Measurements from ENCODE around the gene SUFU. TPM values are rescaled to one million over a fixed set of nuclear protein-coding genes. Genes with fewer than 3 reads are reported as not detected.

Gene SUFU
- total RNA-seq, 2 experiments from 2014 or later, result 8.5 to 8.8 TPM

GRCh38 chr10:102678842-102679289 is 175.1 kb downstream of the SUFU start:
- no peak overlapping the region for H3K27ac Mint-ChIP-seq
- H3K27me3 Mint-ChIP-seq, result no peaks in the 10 kb centered on the region
- CTCF ChIA-PET, result interaction anchor here (0.9 to 3.5 kb wide), 4 partner anchors 8 to 35 kb away, joined by 3 to 17 read pairs (median 3); partner anchors contain the start of genes ARL3 and SFXN2
- no peak overlapping the region for H3K4me3 Mint-ChIP-seq
- peak; percentile 25 for TF ChIP-seq CTCF (IDR thresholded peaks at IDR 0.05)
- POLR2A ChIA-PET, result interaction anchor here (0.6 to 1.2 kb wide), 2 partner anchors 22 to 514 kb away, joined by 3 read pairs; no protein-coding TSS in a partner anchor
- H3K9me3 Mint-ChIP-seq, result no peaks in the 10 kb centered on the region
- intact Hi-C loops (cut with micrococcal nuclease), result loop anchor here (5.0 kb wide), 1 partner anchor 33 kb away; the partner anchor contains the start of genes ARL3 and SFXN2
- H3K36me3 Mint-ChIP-seq (ENCODE audit: low read depth), result peaks cover 6% of the 10 kb centered on the region
- peaks cover 48% of the 10 kb centered on the region for H3K4me1 Mint-ChIP-seq (ENCODE audit: low read depth)
- no peak for ATAC-seq
- peak; percentile 42 for DNase-seq

GRCh38 chr10:102679596-102679995 is 175.8 kb downstream of the SUFU start:
- ChIA-PET POLR2A (interaction anchor here (1.2 kb wide), 1 partner anchor 23 kb away, joined by 3 read pairs; no protein-coding TSS in a partner anchor), CTCF (interaction anchor here (0.9 to 3.5 kb wide), 4 partner anchors 8 to 34 kb away, joined by 3 to 17 read pairs (median 3); no protein-coding TSS in a partner anchor)
- H3K4me1 Mint-ChIP-seq (ENCODE audit: low read depth), result peaks cover 41% of the 10 kb centered on the region
- no peak overlapping the region for H3K4me3 Mint-ChIP-seq
- H3K27me3 Mint-ChIP-seq, result no peaks in the 10 kb centered on the region
- DNase-seq (no peak), ATAC-seq (no peak)
- intact Hi-C loops (cut with micrococcal nuclease), result loop anchor here (5.0 kb wide), 1 partner anchor 33 kb away; the partner anchor contains the start of genes ARL3 and SFXN2
- H3K36me3 Mint-ChIP-seq (ENCODE audit: low read depth), result peaks cover 7% of the 10 kb centered on the region
- no peak overlapping the region for H3K27ac Mint-ChIP-seq
- no peak for TF ChIP-seq CTCF (IDR thresholded peaks at IDR 0.05)
- H3K9me3 Mint-ChIP-seq, result no peaks in the 10 kb centered on the region

- peak overlapping the region; percentile 6 for H3K27ac Mint-ChIP-seq
- H3K4me1 Mint-ChIP-seq (ENCODE audit: low read depth), result peaks cover 21% of the 10 kb centered on the region
- H3K27me3 Mint-ChIP-seq, result no peaks in the 10 kb centered on the region
- POLR2A ChIA-PET, result no interaction called here
- no peak for TF ChIP-seq CTCF (IDR thresholded peaks at IDR 0.05)
- H3K9me3 Mint-ChIP-seq, result no peaks in the 10 kb centered on the region
- ATAC-seq (peak; percentile 57), DNase-seq (no peak)
- intact Hi-C loops (cut with micrococcal nuclease), result no loop called here
- H3K4me3 Mint-ChIP-seq, result no peak overlapping the region
- CTCF ChIA-PET, result interaction anchor here (1.7 kb wide), 1 partner anchor 32 kb away, joined by 4 read pairs; the partner anchor contains the start of genes ARL3 and SFXN2
- peaks cover 11% of the 10 kb centered on the region for H3K36me3 Mint-ChIP-seq (ENCODE audit: low read depth)
These were observed 177.9 kb downstream of the SUFU start for GRCh38 chr10:102681696-102682095.

GRCh38 chr10:102682416-102682815 is 178.6 kb downstream of the SUFU start:
- POLR2A ChIA-PET, result no interaction called here
- CTCF ChIA-PET, result interaction anchor here (1.7 kb wide), 1 partner anchor 31 kb away, joined by 4 read pairs; the partner anchor contains the start of genes ARL3 and SFXN2

More at GRCh38 chr10:102682416-102682815, 178.6 kb downstream of the SUFU start:
- Mint-ChIP-seq H3K9me3 (no peaks in the 10 kb centered on the region), H3K4me1 (ENCODE audit: low read depth) (peaks cover 18% of the 10 kb centered on the region), H3K36me3 (ENCODE audit: low read depth) (peaks cover 11% of the 10 kb centered on the region), H3K4me3 (no peak overlapping the region), H3K27me3 (no peaks in the 10 kb centered on the region), H3K27ac (no peak overlapping the region)
- ATAC-seq, result no peak
- intact Hi-C loops (cut with micrococcal nuclease), result no loop called here
- peak; percentile 29 for DNase-seq
- TF ChIP-seq CTCF (IDR thresholded peaks at IDR 0.05), result no peak

Measured in activated CD8-positive, alpha-beta T cell treated with anti-CD3 and anti-CD28 coated beads for 36 hours (primary cell).